OCI-LY1 (cell line): Measurements from ENCODE around the gene MCC.

Experiments used
- EZH2 ChIP-seq: fragments of 200-600 bp; sonication (generic), shearing (Covaris generic); IDR thresholded peaks from 2 replicates; pipeline ENCODE4 v1.8.0; 2017; ENCODE audit warnings: borderline replicate concordance, mixed run types, mild to moderate bottlenecking, antibody characterized with exemption, low read length, moderate library complexity, mixed read lengths
- TF ChIP-seq, protein P1 (sequence below): fragments of 200-600 bp; sonication (generic), shearing (Covaris generic); IDR thresholded peaks from 2 replicates; pipeline ENCODE4 v1.5.1; 2017; ENCODE audit warnings: mild to moderate bottlenecking, antibody characterized with exemption, low read length, moderate library complexity, mixed read lengths

DNA sequence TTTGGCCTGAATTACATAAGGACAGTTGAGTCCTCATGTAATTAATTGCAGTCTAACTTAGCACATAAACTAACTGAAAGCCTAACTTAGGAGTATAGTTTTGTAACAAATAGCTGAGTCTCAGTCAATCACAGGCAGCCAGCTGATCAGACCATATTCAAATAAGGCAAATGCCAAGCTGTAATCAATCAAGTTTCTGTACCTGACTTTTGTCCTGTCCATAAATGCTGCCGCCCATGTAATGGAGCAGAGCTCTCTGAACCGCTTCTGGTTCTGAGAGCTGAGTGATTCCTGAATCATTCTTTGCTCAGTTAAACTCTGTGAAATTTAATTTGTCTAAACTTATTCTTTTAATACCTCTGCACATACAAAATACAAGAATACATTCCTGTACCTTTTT, 158.3 kb downstream of the MCC start:
- TF ChIP-seq, protein P1, sequence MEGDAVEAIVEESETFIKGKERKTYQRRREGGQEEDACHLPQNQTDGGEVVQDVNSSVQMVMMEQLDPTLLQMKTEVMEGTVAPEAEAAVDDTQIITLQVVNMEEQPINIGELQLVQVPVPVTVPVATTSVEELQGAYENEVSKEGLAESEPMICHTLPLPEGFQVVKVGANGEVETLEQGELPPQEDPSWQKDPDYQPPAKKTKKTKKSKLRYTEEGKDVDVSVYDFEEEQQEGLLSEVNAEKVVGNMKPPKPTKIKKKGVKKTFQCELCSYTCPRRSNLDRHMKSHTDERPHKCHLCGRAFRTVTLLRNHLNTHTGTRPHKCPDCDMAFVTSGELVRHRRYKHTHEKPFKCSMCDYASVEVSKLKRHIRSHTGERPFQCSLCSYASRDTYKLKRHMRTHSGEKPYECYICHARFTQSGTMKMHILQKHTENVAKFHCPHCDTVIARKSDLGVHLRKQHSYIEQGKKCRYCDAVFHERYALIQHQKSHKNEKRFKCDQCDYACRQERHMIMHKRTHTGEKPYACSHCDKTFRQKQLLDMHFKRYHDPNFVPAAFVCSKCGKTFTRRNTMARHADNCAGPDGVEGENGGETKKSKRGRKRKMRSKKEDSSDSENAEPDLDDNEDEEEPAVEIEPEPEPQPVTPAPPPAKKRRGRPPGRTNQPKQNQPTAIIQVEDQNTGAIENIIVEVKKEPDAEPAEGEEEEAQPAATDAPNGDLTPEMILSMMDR: no peak
- no peak for TF ChIP-seq EZH2
